GM15510 (cell line): Measurements from ENCODE around the gene UBL4B.

Experiments
- POLR2A ChIP-seq: IDR thresholded peaks from 3 replicates; pipeline ENCODE4 v1.6.1; 2011; ENCODE audit warnings: borderline replicate concordance; ENCODE audit not compliant: insufficient read length; ENCODE audit errors: extremely low read depth

The UBL4B gene

DNA sequence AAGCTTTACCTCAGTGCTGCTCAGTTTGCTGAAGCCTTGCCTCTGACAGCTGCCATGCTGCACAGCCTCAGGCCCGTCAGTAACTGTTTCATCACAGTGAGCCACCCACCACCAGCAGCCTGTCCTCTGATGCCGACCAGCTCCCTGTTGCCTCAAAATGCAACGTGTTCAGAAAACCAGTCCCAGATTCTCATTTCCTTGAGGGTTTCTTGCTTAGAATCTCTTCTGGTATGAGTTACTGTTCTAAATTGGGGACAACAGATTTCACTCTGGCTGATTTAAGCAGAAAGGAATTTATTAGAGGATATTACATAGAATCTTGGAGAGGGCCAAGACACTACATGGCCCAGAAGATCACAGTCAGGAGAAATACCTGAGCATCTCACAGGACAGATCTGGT, 11.0 kb downstream of the UBL4B start:
- TF ChIP-seq POLR2A = no peak

DNA sequence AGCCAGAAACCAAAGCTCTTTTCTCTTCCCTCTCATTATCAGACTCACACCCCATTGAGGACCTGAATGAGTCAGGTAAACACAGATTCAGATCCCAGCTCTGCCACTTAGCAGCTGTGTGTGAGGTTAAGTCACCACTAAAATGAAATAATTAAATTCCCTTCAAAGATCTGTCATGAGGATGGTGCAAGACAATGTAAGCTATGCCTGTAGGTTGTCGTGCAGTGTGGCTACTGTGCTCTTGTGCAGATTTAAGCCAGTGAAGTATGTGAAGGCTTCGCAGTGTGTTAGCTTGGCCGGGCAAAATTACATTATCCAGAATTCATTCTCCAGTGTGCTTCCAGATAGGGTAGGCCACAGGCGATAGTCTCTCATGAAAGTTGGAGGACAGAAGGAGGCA, 13.6 kb downstream of the UBL4B start:
- no peak for TF ChIP-seq POLR2A

DNA sequence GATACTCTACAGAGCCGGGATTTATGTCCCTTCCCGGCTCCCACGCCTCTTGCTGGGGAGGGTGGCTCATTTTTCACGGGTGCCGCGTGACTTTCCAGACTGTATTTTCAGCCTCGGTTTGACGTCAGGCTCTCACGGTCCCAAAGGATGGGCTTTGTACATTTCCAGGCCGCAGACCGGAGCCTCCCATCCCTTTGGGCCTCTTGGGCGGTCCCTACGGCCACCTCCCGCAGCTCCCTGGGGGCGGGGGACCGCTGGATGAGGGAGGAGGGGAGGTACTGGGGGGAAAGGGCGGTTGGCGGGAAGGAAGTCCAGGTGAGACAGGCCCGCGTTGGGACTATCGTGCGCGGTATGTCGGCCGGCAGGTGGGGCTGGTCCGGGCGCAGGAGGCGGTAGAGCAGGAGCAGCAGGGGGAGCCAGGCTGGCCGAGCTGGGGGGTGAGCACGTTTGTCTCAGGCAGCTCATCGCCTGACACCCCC, 17.9 kb downstream of the UBL4B start:
- TF ChIP-seq POLR2A = no peak

DNA sequence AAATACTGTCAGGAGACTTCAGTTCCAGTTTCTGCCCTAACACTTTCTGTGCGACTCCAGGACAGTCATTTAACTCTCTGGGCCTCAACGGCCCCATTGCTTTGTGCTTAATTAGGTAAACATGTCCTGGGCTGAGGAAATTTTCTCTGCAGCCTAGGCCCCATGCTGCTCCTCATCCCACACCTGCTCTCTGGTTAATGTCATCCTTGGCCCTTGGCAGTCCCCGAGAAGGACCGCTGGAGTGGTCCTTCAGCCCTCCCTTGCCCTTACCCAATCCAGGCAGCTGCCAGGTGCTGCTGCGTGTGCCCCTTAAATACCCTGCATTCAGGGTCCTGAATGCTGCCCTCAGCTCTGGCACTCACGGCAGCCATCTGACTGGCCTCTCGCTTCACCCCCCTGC, 18.7 kb downstream of the UBL4B start:
- no peak for TF ChIP-seq POLR2A

DNA sequence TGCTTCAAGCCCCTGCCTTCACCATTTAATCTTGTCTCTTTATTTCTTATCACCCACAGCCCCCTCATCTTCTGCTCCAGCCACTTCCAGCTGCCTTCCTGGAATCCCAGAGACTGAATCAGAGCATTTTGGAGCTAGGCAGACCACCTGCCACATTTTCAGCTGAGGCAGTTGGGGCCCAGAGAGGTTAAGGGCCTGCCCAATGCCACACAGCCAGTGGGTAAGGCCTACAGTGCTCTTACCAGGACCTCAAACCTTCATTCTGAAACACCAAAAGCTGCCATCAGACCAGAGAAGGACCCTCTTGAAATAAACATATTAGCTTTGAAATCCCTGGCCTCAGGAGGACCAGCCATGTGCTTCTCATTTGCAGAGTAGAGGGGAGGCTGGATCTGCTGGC, 20.4 kb downstream of the UBL4B start:
- TF ChIP-seq POLR2A = no peak

DNA sequence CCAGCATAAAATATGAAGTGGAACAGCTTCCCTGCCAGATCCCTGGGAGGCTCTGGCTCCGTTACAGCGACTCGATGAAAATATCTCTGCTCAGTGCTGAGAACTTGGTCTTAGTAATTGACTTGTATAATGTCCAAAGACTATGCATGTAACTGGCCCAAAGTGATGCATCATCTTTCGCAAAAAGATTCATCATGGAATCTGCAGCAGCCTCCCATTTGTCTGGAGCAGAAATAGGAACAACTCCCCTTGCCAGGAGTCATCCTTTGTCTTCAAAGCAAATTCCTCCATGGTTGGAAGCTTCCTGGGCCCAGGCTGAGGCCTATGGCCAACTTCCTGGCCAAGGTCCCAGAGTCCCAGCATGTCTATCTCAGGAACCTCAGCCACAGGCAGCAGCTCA, 21.2 kb downstream of the UBL4B start:
- TF ChIP-seq POLR2A = no peak

DNA sequence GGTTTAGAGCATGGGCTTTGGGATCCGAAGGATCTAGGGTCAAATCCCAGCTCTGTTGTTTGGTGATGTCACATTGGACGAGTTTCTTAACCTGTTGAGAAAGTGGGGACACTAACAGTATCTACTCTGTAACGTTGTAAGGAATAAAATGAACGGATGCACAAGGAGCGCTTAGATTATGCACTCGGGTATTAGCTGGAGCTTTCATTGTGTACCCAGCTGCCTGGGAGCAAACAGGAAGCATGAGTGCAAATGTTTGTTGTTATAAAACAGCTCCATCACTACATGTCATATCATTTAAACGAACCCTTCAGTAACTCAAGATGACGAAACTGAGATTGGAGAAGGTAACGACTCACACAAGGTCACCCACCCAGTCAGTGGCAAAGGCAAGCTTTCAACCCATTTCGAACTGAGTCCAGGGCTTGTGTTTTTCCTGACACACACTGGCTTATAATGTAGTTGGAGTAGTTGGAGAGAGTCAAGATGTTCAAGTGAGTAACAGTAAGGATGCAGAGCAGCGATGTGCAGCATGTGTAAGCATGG, 21.9 kb downstream of the UBL4B start:
- no peak for TF ChIP-seq POLR2A

DNA sequence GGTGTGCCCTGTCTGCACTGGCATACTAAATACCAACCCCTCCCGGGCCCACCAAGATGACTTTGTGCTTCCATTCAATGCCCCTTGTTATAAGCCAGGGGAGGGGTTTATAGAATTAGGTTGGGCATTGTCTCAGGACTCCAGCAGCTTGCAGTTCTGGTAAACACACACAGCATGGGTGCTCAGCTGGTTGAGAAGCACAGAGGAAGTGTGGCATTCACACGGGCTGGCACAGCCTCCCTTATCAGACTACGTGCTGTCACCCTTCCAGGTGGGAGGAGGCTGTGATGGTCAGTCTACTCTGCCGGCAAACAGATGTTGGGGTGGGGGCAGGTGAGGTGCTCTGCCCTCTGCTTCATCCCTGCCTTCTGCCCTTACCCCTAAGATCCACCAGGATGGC, 23.0 kb downstream of the UBL4B start:
- no peak for TF ChIP-seq POLR2A

DNA sequence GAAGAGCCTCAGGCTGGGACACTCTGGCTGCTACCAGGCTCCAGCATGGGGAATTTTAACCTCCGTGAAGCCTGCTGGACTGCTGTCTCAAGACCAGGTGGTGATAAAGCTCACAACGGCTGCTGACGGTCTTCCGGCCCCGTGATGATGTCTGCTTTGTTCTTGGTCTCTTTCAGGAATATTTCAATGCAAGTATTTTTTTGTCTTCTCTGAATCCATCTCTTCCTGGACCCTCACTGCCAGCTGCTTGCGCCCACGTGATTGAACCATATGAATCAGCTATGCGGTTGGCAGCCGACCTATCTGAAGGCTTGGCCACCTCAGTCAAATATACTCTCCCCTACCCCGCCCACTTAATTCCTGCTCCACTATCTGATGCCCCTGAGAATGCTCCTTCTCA, 23.4 kb downstream of the UBL4B start:
- no peak for TF ChIP-seq POLR2A

DNA sequence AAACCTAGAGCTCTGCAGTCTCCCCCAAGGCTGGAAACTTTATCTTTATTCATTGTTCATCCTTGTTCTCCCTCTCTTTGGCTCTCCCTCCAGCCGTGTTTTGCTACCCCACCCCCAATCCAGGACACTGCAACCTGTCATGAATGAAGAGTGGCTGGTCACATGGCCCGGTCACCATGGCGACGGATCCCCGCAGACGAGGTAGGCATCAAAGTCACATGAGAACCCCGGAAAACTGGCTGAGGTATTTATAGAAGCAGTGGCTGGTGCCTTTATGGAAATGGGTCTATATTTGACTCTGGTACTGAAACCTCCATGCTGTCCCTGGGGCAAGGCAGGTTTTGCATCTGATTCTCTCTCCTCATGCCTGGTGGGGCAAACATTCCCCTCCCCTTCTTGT, 24.7 kb downstream of the UBL4B start:
- TF ChIP-seq POLR2A = no peak

DNA sequence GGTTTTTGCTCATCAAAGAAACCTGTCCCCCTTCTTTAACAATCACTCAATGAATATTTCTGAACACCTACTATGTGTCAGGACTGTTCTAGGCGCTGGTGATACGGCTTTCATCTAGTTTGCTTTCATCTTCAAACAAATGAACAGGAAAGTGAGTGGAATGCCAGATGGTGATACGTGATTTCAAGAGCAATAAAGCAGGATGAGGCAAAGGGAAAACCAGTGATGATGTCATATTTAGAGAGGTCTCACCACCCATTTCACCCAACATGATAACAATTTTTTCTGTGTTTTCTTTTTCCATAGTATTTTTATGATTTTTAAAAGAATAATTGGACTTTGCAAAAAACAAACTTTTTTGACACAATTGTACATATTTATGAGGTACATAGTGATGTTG, 26.7 kb downstream of the UBL4B start:
- TF ChIP-seq POLR2A = no peak

DNA sequence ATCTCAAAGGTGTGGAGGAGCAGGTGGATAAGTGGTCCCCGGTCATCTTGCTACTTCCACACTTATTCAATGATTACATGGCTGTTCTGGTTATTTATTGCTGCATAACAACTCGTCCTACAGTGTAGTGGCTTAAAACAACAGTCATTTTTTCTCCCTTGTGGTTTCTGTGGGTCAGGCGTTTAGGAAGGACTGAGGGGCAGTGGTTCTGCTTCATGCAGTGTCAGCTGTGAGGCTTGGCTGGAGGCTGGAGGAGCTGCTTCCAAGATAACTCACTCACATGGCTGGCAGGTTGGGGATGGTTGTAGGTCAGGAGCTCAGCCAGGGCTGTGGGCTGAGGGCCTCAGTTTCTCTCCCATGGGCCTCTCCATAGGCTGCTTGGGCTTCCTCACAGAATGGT, 32.1 kb downstream of the UBL4B start:
- TF ChIP-seq POLR2A = no peak

DNA sequence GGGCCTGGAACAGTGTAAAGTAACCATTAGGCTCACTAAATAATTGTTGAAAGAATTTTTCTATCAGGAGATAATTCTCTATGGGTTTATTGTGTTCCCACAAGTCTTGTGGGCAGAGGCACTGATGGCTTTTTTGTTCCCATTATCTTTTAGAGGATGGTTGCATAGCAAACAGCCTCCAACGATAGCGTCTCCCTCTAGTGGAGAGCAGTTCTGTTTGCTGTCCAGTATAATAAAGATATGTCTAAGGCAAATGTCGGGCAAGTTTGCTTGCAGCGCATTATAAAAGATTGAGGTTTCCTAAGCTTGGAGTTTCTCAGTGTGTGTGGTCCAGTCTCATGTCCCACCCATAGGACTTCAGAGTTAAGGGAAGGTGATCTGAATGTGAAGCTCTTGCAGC, 36.7 kb downstream of the UBL4B start:
- TF ChIP-seq POLR2A = no peak

DNA sequence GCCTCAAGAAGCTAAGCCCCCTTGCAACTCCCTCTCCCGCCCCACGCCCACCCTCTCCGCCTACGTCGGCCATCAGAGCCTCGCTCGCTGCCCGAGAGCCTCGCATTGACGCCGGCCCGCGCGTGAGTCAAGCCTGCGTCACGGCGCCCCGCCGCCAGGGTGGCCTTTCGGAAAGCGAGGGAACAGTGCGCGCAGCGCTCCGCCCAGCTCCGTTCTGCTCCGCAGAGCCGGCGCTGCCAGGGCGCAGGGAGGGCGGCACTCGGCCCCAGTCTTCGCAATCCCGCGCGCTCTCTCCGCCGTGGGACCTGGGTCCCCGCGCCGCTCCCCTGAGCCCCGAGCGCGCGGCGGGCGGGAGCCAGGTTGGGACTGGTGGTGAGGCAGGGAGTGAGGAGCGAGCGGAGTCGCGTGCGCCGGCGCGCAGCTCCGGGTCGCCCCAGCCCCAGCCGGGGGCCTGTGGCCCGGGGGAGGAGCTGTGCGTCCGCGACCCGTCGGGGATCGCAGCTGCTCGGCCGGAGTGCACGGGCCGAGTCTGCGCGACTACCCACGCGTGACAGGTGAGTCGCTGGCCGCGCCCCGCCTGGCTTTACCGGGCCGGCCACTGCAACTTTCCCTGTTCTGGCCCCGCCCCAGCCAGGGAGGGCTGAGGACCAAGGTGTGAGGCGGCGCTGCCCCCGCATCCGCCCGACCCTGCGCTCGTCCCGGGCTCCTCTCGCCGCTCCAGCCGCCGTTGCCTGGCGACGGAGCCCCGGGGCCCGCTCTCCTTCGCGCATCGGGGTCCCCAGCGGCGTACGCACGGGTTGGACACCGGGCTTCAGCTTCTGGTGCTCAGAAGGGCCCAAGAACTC, 38.3 kb downstream of the UBL4B start, which contains the start of gene SLC6A17:
Gene SLC6A17, plus strand, starts transcription at position 165 of the 845 bp plus-strand sequence. CDS start 16,436 bp downstream, outside the sequence.
- TF ChIP-seq POLR2A = no peak

DNA sequence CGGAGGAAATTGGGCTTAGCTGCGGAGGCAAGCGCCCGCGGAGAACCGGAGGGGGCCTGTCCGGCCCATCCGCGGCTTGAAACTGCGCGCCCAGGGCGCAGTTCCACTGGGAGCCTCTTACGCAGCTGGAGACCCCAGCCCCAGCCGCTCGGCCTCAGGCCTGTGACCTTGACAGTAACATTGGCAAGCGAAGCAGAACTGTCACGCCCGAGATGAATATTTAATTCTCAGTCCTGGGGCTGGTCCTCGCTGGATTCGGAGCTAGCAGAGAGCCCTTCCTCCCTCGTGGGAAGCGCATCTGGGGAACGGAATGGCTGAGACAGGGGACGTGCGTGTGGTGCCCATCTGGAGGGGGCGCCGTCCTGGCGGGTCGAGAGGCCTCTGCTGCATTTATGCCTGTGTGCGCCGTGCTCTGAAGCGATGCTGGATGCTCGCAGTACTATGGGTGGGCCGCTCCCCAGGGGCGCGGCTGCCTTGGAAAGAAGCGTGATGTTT, 39.0 kb downstream of the UBL4B start:
- TF ChIP-seq POLR2A = no peak
